Astrocyte (in vitro differentiated cells and primary cell): ENCODE results near the gene RNF26. TPM values are rescaled to one million over a fixed set of nuclear protein-coding genes. Genes with fewer than 3 reads are reported as not detected.

Experiments
- DNase-seq: peaks from one replicate; pipeline ENCODE4 v3.0.0-alpha.2; 2010; ENCODE audit warnings: low read depth
- FAIRE-seq: peaks from 2 replicates; lab custom pipeline; 2011; peaks lifted over from hg19 to GRCh38; lab: Jason Lieb, UNC
- H2AFZ ChIP-seq: 2 replicates; pipeline ENCODE4 v1.6.0; 2012; ENCODE audit warnings: low read depth, low read length, inconsistent platforms
- H3K27ac ChIP-seq: 2 replicates; pipeline ENCODE4 v1.5.1; 2011; ENCODE audit warnings: low read depth, low read length, inconsistent platforms
- H3K27me3 ChIP-seq: 2 replicates; pipeline ENCODE4 v1.6.0; 2011; ENCODE audit warnings: low read length, inconsistent platforms; ENCODE audit not compliant: insufficient read depth
- H3K36me3 ChIP-seq: 2 replicates; pipeline ENCODE4 v1.5.1; 2011; ENCODE audit warnings: low read length, inconsistent platforms; ENCODE audit not compliant: insufficient read depth
- H3K4me1 ChIP-seq: 2 replicates; pipeline ENCODE4 v1.5.1; 2011; ENCODE audit warnings: low read length, inconsistent platforms; ENCODE audit not compliant: insufficient read depth
- H3K4me2 ChIP-seq: 2 replicates; pipeline ENCODE4 v1.6.0; 2012; ENCODE audit warnings: low read length, inconsistent platforms
- H3K4me3 ChIP-seq: 2 replicates; pipeline ENCODE4 v1.5.1; 2011; ENCODE audit warnings: low read depth, mild to moderate bottlenecking, low read length, inconsistent platforms; ENCODE audit not compliant: insufficient read depth
- H3K79me2 ChIP-seq: 2 replicates; pipeline ENCODE4 v1.6.0; 2012; ENCODE audit warnings: mild to moderate bottlenecking, low read length, inconsistent platforms; ENCODE audit not compliant: insufficient read depth
- H3K9ac ChIP-seq: 2 replicates; pipeline ENCODE4 v1.6.0; 2012; ENCODE audit warnings: mild to moderate bottlenecking, low read length, inconsistent platforms
- H3K9me3 ChIP-seq: 2 replicates; pipeline ENCODE4 v1.5.1; 2012; ENCODE audit warnings: low read depth, mild to moderate bottlenecking, low read length, inconsistent platforms; ENCODE audit not compliant: insufficient read depth
- H4K20me1 ChIP-seq: 2 replicates; pipeline ENCODE4 v1.6.0; 2012; ENCODE audit warnings: low read length, inconsistent platforms; ENCODE audit not compliant: insufficient read depth
- H3K27ac Mint-ChIP-seq: one replicate; pipeline ENCODE4 v1.8.0; 2021; ENCODE audit warnings: mild to moderate bottlenecking, mixed read lengths; ENCODE audit not compliant: unreplicated experiment
- H3K27me3 Mint-ChIP-seq: one replicate; pipeline ENCODE4 v1.8.0; 2021; ENCODE audit warnings: low read depth, mixed read lengths; ENCODE audit not compliant: unreplicated experiment
- H3K36me3 Mint-ChIP-seq: one replicate; pipeline ENCODE4 v1.8.0; 2021; ENCODE audit warnings: low read depth, mixed read lengths; ENCODE audit not compliant: unreplicated experiment
- H3K4me1 Mint-ChIP-seq: one replicate; pipeline ENCODE4 v1.8.0; 2021; ENCODE audit warnings: low read depth, mixed read lengths; ENCODE audit not compliant: unreplicated experiment
- H3K4me3 Mint-ChIP-seq: one replicate; pipeline ENCODE4 v1.8.0; 2021; ENCODE audit warnings: mild to moderate bottlenecking, moderate library complexity, mixed read lengths; ENCODE audit not compliant: unreplicated experiment
- H3K9me3 Mint-ChIP-seq: one replicate; pipeline ENCODE4 v1.8.0; 2021; ENCODE audit warnings: mild to moderate bottlenecking, mixed read lengths; ENCODE audit not compliant: unreplicated experiment
- CTCF ChIP-seq: IDR thresholded peaks from 2 replicates; pipeline ENCODE4 v1.5.1; 2011; ENCODE audit warnings: low read depth, mild to moderate bottlenecking, inconsistent platforms, low read length, moderate library complexity; ENCODE audit not compliant: insufficient read depth
- EZH2 ChIP-seq: IDR thresholded peaks from 2 replicates; pipeline ENCODE4 v1.6.1; 2012; ENCODE audit warnings: mild to moderate bottlenecking, low read length, inconsistent platforms; ENCODE audit not compliant: insufficient read depth
- total RNA-seq: library from RNA; stranded (reverse); gene quantifications from 2 replicates; pipeline ENCODE4 v1.2.1, GENCODE V29; 2021

Gene RNF26
- total RNA-seq, 1 donor from 2014 or later, result 31.8 TPM

DNA sequence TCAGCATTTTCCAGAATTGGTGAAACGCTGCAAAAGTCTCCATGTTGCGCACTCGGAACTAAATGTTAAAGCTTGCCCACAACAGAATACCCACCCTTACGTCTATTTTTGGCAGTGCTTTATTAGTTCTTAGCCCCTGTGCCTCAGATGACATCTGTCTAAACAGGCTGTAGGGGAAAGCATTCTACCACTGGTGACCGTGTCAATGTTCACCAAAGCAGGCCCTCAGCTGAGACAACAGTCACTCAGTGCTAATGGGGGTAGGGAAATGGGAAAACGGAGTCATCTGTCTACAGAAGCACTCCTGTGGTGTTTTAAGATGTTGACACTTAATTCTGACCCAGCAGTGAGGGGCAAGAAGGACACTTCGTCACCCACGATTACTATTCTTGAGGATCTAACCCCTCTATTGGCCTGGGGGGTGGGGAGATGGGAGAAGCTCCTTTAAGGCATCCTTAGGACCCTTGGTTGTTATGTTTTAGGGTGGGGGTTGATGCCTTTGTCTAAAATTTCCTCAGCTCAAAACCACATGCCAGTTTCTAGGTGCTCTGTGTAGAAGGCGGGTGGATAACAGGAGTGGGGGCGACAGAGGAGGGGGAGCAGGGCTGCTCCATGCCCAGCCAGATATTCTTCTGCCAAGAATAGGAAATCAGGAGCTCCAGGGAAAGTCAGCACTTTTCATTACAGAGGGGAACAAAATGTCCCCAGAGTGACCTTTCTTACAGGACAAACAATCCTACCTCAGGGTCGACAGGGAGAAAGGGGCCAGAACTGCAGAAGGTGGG lies 27.8 kb downstream of the RNF26 start:
- no peak overlapping the region for H3K4me3 ChIP-seq
- Mint-ChIP-seq H3K36me3 (peaks cover 14% of the 10 kb centered on the region), H3K9me3 (no peaks in the 10 kb centered on the region), H3K27me3 (peaks cover 8% of the 10 kb centered on the region), H3K27ac (peak overlapping the region; percentile 75), H3K4me1 (peaks cover 30% of the 10 kb centered on the region), H3K4me3 (peak overlapping the region; percentile 76)
- peaks cover 9% of the 10 kb centered on the region for H3K27me3 ChIP-seq
- H3K36me3 ChIP-seq, result no peaks in the 10 kb centered on the region
- FAIRE-seq, result no peak
- no peaks in the 10 kb centered on the region for H3K9me3 ChIP-seq
- no peak overlapping the region for H2AFZ ChIP-seq
- H3K79me2 ChIP-seq, result no peaks in the 10 kb centered on the region
- no peak for DNase-seq
- H3K4me1 ChIP-seq, result peaks cover 18% of the 10 kb centered on the region
- no peak for TF ChIP-seq EZH2
- no peak for TF ChIP-seq CTCF
- no peak overlapping the region for H3K27ac ChIP-seq
- H3K4me2 ChIP-seq, result peak overlapping the region; percentile 78
- no peak overlapping the region for H3K9ac ChIP-seq
- H4K20me1 ChIP-seq, result no peaks in the 10 kb centered on the region

GRCh38 chr11:119362741-119363080 lies 28.4 kb downstream of the RNF26 start:
- Mint-ChIP-seq H3K9me3 (no peaks in the 10 kb centered on the region), H3K27me3 (peaks cover 8% of the 10 kb centered on the region), H3K4me1 (peaks cover 30% of the 10 kb centered on the region), H3K27ac (peak overlapping the region; percentile 75), H3K36me3 (peaks cover 11% of the 10 kb centered on the region), H3K4me3 (peak overlapping the region; percentile 76)
- no peak for TF ChIP-seq EZH2
- TF ChIP-seq CTCF, result no peak
- H3K36me3 ChIP-seq, result no peaks in the 10 kb centered on the region
- H3K4me3 ChIP-seq, result no peak overlapping the region
- H3K4me2 ChIP-seq, result no peak overlapping the region
- no peaks in the 10 kb centered on the region for H4K20me1 ChIP-seq
- H3K27ac ChIP-seq, result no peak overlapping the region
- H2AFZ ChIP-seq, result no peak overlapping the region
- peaks cover 11% of the 10 kb centered on the region for H3K27me3 ChIP-seq
- H3K9ac ChIP-seq, result no peak overlapping the region
- DNase-seq (no peak), FAIRE-seq (no peak)
- H3K79me2 ChIP-seq, result no peaks in the 10 kb centered on the region
- peaks cover 18% of the 10 kb centered on the region for H3K4me1 ChIP-seq
- no peaks in the 10 kb centered on the region for H3K9me3 ChIP-seq
